Ovary (tissue), 9 donors: ENCODE data around the gene ARMC10. TPM values are rescaled to one million over a fixed set of nuclear protein-coding genes. Genes with fewer than 3 reads are reported as not detected.
"Not testable (repeated sequence)": the region's sequence is repeated elsewhere in the genome, so short reads cannot be mapped to it uniquely, and the experiment has no call there.

Experiments
- DNase-seq, 5 donors: peaks; one replicate each; pipeline ENCODE4 v3.0.0-alpha.2; 2019 to 2020
- H3K27ac ChIP-seq, 2 donors: fragments of 200-600 bp; one replicate each; pipeline versions ENCODE4 v1.5.1 to v1.8.0; 2019 to 2022
- H3K27me3 ChIP-seq: fragments of 200-600 bp; one replicate; pipeline ENCODE4 v1.8.0; 2022
- H3K36me3 ChIP-seq: fragments of 200-600 bp; sonication (generic); one replicate; pipeline ENCODE4 v1.5.1; 2019
- H3K4me1 ChIP-seq: one replicate; pipeline ENCODE4 v1.8.1; 2013; ENCODE audit warnings: mild to moderate bottlenecking, moderate library complexity; ENCODE audit not compliant: insufficient read depth
- H3K4me3 ChIP-seq: fragments of 200-600 bp; sonication (generic); one replicate; pipeline ENCODE4 v1.5.1; 2017
- H3K9me3 ChIP-seq, 2 donors: fragments of 200-600 bp in 1 of 2; sonication (generic) in 1 of 2; one replicate each; pipeline versions ENCODE4 v1.5.1 to v1.8.1; 2013 to 2019; ENCODE audit warnings: mild to moderate bottlenecking in 1 of 2, moderate library complexity in 1 of 2
- CTCF ChIP-seq, 3 donors: fragments of 450-650 bp in 2 of 3; fragments of 200-600 bp in 1 of 3; IDR thresholded peaks; one replicate each; pipeline versions ENCODE4 v1.5.1 to v1.8.0; 2016 to 2022; ENCODE audit warnings: antibody characterized with exemption in 3 of 3, mild to moderate bottlenecking in 1 of 3
- EP300 ChIP-seq: sonication (generic); formaldehyde crosslinking; IDR thresholded peaks from one replicate; pipeline ENCODE4 v1.6.1; 2017; ENCODE audit warnings: antibody characterized with exemption
- POLR2A ChIP-seq: fragments of 450-650 bp; IDR thresholded peaks from one replicate; pipeline ENCODE4 v1.6.1; 2017; ENCODE audit warnings: antibody characterized with exemption, mild to moderate bottlenecking, moderate library complexity
- WGBS, 3 donors: extraction: QIAGEN DNeasy Blood & Tissue Kit in 1 of 3; methylation state at CpG; one replicate each; pipeline versions ENCODE4 v1.1.5 to v1.1.7; 2013 to 2017; 5-methylcytosine and 5-hydroxymethylcytosine counted together
- intact Hi-C, 4 donors: fragments of 100-400 bp; cut with DNase I; formaldehyde crosslinking; loops; one replicate each; pipeline versions ENCODE4 v1.11.0 to v1.15.1; 2022 to 2023
- polyA plus RNA-seq, 2 donors: library from polyadenylated mRNA; stranded (reverse); fragments of 200-250 nt in 1 of 2; fragments of 350-450 nt in 1 of 2; fragmentation: Illumina TruSeq in 1 of 2; extraction: RNeasy Lipid Tissue Mini Kit (QIAGEN cat#74804) in 1 of 2; gene quantifications; one replicate each; pipeline ENCODE4 v1.2.3, GENCODE V29; 2013 to 2014
- total RNA-seq, 7 donors: library from RNA; depleted of rRNA in 2 of 7; stranded (reverse); fragments of >200 nt in 2 of 7; fragmentation: NEBNext Ultra II Directional in 3 of 7; extraction: Animal tissue kit (Norgen Biotek cat#: 25700) in 3 of 7; gene quantifications; one replicate each; pipeline versions ENCODE4 v1.1.0 to v1.2.4, GENCODE V29; 2016 to 2023
- donor health status: DM: no; HTN: no; CAD: no; lungs with moderate emphysema.
- donor health status: DM: no; HTN: no; CAD: no.
- donor health status: Bipolar disorder and iron deficiency.
- donor health status: DM: yes; HTN: yes; CAD: no.
- donor health status: DM: no; HTN: no; CAD: no.
- donor health status: DM: yes; HTN: yes; CAD: no.

ARMC10 gene
- total and polyA plus RNA-seq, 9 donors: 23.6 to 54.0 (median 48.3) TPM

DNA sequence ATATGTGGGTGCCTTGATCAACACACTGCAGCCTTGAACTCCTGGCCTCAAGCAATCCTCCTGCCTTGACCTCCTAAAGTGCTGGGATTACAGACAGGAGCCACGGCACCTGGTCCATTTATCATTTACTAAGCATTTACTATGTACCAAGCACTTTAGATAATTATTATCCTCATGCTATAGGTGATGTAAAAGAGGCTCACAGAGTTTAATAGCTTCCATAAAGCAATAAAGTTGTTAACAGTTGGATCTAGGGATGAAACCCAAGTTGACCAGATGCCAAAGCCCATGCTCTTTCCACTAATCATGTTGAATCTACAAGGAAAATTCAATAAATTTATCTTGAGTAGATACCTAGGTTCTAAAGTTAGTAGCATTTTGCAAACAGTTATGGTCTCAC lies 68.9 kb downstream of the ARMC10 start:
- WGBS, 3 donors: 96 to 100% (median 100%) methylated on average over 1 of the region's 1 CpG
- DNase-seq: no peak
- Histone ChIP-seq H3K4me3 (no peak overlapping the region), H3K27ac (no peak overlapping the region), H3K27me3 (no peaks in the 10 kb centered on the region), H3K36me3 (no peaks in the 10 kb centered on the region), H3K9me3 (no peaks in the 10 kb centered on the region), H3K4me1 (peaks cover 2% of the 10 kb centered on the region)
- intact Hi-C loops: loop anchor here in 1 of 4 donors (10.0 kb wide), 1 partner anchor 69 kb away; the partner anchor contains the start of genes ARMC10 and FBXL13
- no peak for TF ChIP-seq CTCF (IDR thresholded peaks at IDR 0.05)
- no peak for TF ChIP-seq EP300

DNA sequence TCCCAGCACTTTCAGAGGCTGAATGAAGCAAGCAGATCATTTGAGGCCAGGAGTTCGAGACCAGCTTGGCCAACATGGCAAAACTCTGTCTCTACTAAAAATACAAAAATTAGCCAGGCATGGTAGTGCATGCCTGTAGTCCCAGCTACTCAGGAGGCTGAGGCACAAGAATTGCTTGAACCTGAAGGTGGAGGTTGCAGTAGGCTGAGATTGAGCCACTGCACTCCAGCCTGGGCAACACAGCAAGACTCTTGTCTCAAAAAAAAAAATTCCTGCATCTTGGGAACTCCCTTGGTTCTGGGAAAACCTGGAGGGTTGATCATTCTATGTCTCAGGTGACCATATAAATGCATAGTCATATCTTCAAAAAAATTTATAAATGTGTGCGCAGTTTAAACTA lies 69.8 kb downstream of the ARMC10 start:
- H3K27me3 ChIP-seq, H3K4me1 ChIP-seq, H3K4me3 ChIP-seq, H3K36me3 ChIP-seq, H3K9me3 ChIP-seq, DNase-seq, H3K27ac ChIP-seq: not testable (repeated sequence)
- WGBS, 3 donors: 98 to 100% (median 99%) methylated on average over 2 of the region's 2 CpGs
- intact Hi-C loops: loop anchor here in 3 of 4 donors (5.0 to 10.0 kb wide), 2 partner anchors 67 to 70 kb away; partner anchors contain the start of genes ARMC10 (in 3 of the 3) and FBXL13 (in 1 of the 3)

- H3K4me3 ChIP-seq: peak overlapping the region; percentile 83
- H3K27me3 ChIP-seq: no peaks in the 10 kb centered on the region
- TF ChIP-seq POLR2A (no peak), EP300 (no peak), CTCF (IDR thresholded peaks at IDR 0.05) (no peak)
- peak overlapping the region; percentile 89 to 96 for H3K27ac ChIP-seq
- H3K36me3 ChIP-seq: no peaks in the 10 kb centered on the region
- no peak for DNase-seq
- H3K4me1 ChIP-seq: no peaks in the 10 kb centered on the region
- intact Hi-C loops: loop anchor here in 3 of 4 donors (5.0 to 10.0 kb wide), 2 partner anchors 71 to 74 kb away; partner anchors contain the start of genes ARMC10 (in 3 of the 3) and FBXL13 (in 1 of the 3)
- H3K9me3 ChIP-seq: no peaks in the 10 kb centered on the region
- WGBS, 3 donors: 0 to 1% (median 1%) methylated on average over 13 of the region's 13 CpGs
Observed at GRCh38 chr7:103148131-103148993, 73.4 kb downstream of the ARMC10 start.

Other genes starting within 250 kb of the ARMC10 start
- gene LRRC17, start 162.1 kb upstream of the ARMC10 start, total RNA-seq: 100 to 1,000 TPM in 1 of 7 donors, 10 to 100 TPM in 6; 32.2 to 145 (median 60.4) TPM
- gene LRRC17, start 162.1 kb upstream of the ARMC10 start, polyA plus RNA-seq: 100 to 1,000 TPM in 1 of 2 donors, 10 to 100 TPM in 1; 34.4 to 102 TPM
- 10 to 100 TPM in 1 of 7 donors, 1 to 10 TPM in 6; 5.5 to 13.3 (median 6.9) TPM for gene FBXL13, start 344 bp upstream of the ARMC10 start, total RNA-seq
- gene FBXL13, start 344 bp upstream of the ARMC10 start, polyA plus RNA-seq: 1 to 10 TPM; 1.1 to 1.6 TPM
- 10 to 100 TPM; 19.5 to 27.9 (median 21.5) TPM for gene NAPEPLD, start 74.0 kb downstream of the ARMC10 start, total RNA-seq
- 10 to 100 TPM in 1 of 2 donors, 1 to 10 TPM in 1; 7.5 to 17.3 TPM for gene NAPEPLD, start 74.0 kb downstream of the ARMC10 start, polyA plus RNA-seq
- gene PMPCB, start 222.3 kb downstream of the ARMC10 start, total RNA-seq: 10 to 100 TPM; 41.2 to 71.7 (median 60.3) TPM
- 10 to 100 TPM; 69.8 to 87.0 TPM for gene PMPCB, start 222.3 kb downstream of the ARMC10 start, polyA plus RNA-seq